Upper lobe of right lung (tissue), 1 donor: ENCODE results near the gene MPC1L. TPM values are rescaled to one million over a fixed set of nuclear protein-coding genes. Genes with fewer than 3 reads are reported as not detected.

Experiments used
- ATAC-seq: fragments of 200-7000 bp; cut with Tn5 transposase; one replicate; pipeline ENCODE4 v1.9.1; 2020; ENCODE audit warnings: mild to moderate bottlenecking, moderate library complexity
- DNase-seq: peaks from one replicate; pipeline ENCODE4 v3.0.0-alpha.2; 2020
- H3K27ac ChIP-seq: fragments of 200-600 bp; one replicate; pipeline ENCODE4 v1.8.0; 2022
- H3K27me3 ChIP-seq: fragments of 200-600 bp; one replicate; pipeline ENCODE4 v1.8.0; 2022; ENCODE audit warnings: mild to moderate bottlenecking
- H3K36me3 ChIP-seq: fragments of 200-600 bp; one replicate; pipeline ENCODE4 v1.8.0; 2022
- H3K4me1 ChIP-seq: fragments of 200-600 bp; one replicate; pipeline ENCODE4 v1.8.0; 2022
- H3K4me3 ChIP-seq: fragments of 200-600 bp; one replicate; pipeline ENCODE4 v1.8.0; 2022; ENCODE audit warnings: mild to moderate bottlenecking
- H3K9me3 ChIP-seq: fragments of 200-600 bp; one replicate; pipeline ENCODE4 v1.8.0; 2022
- CTCF ChIP-seq: fragments of 200-600 bp; IDR thresholded peaks from one replicate; pipeline ENCODE4 v1.8.0; 2022; ENCODE audit warnings: antibody characterized with exemption
- intact Hi-C: fragments of 100-400 bp; cut with DNase I; formaldehyde crosslinking; loops from one replicate; pipeline ENCODE4 v1.11.0; 2022
- total RNA-seq: library from RNA; stranded (reverse); fragmentation: NEBNext Ultra II Directional; extraction: Animal tissue kit (Norgen Biotek cat#: 25700); gene quantifications from one replicate; pipeline ENCODE4 v1.2.1, GENCODE V29; 2021
- donor health status: DM: no; HTN: yes; CAD: no; lungs with severe emphysema.

The MPC1L gene
- total RNA-seq, 1 donor from 2014 or later = not detected

DNA sequence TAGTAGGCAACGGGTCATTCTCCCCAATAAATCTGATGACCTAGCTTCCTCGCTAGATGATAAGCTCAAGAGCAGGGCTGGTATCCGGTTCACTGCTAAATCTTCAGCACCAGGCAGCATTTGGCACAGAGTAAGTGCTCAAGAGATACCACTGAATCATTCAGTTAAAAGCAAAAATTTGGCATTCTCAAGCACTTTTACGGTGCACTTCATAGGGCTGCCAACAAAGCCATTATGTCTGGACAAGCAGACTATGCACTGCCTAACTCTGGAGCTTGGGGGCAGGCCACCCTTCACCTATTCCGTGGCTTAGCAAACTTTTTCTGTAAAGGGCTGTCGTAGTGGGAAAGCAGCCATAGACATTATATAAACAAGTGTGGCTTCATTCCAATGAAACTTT is 47.9 kb downstream of the MPC1L start:
- Histone ChIP-seq H3K36me3 (peaks cover 50% of the 10 kb centered on the region), H3K27me3 (no peaks in the 10 kb centered on the region), H3K4me3 (no peak overlapping the region), H3K27ac (no peak overlapping the region), H3K4me1 (no peaks in the 10 kb centered on the region), H3K9me3 (no peaks in the 10 kb centered on the region)
- intact Hi-C loops = no loop called here
- no peak for ATAC-seq
- DNase-seq = no peak
- no peak for TF ChIP-seq CTCF

Other genes with a start within 250 kb of the MPC1L start
- 130 TPM for gene ATP6AP2, start 42.5 kb upstream of the MPC1L start, total RNA-seq
- gene CXorf38, start 24.1 kb downstream of the MPC1L start, total RNA-seq = 14.1 TPM
- gene MED14, start 112.1 kb downstream of the MPC1L start, total RNA-seq = 35.2 TPM